NAMALWA (cell line): ENCODE data around the gene SETD3.

Experiments
- DNase-seq: peaks from one replicate; pipeline ENCODE4 v3.0.0-alpha.2; 2015; ENCODE audit warnings: low spot score

Gene SETD3

GRCh38 chr14:99497894-99498293, 17.2 kb upstream of the SETD3 start:
- DNase-seq = no peak

- DNase-seq = no peak
Measured at GRCh38 chr14:99497341-99497740, 16.7 kb upstream of the SETD3 start.

GRCh38 chr14:99484106-99484505, 3.4 kb upstream of the SETD3 start:
- no peak for DNase-seq

GRCh38 chr14:99481745-99482099, 1.1 kb upstream of the SETD3 start:
- DNase-seq = peak; percentile 65

GRCh38 chr14:99480917-99481744, 472 bp upstream of the SETD3 start, which contains the start of gene CCNK:
Gene CCNK, plus strand, starts transcription at chr14:99481409. Its CDS starts 11,269 bp downstream, at chr14:99492678.
- DNase-seq = peak; percentile 100

- DNase-seq = no peak
Measured at GRCh38 chr14:99479160-99479905, 1.3 kb downstream of the SETD3 start.

GRCh38 chr14:99478128-99478527, 2.5 kb downstream of the SETD3 start:
- DNase-seq = no peak

GRCh38 chr14:99476864-99477263, 3.8 kb downstream of the SETD3 start:
- DNase-seq = no peak

- no peak for DNase-seq
Measured at GRCh38 chr14:99475660-99476059, 5.0 kb downstream of the SETD3 start.

GRCh38 chr14:99475179-99475578, 5.5 kb downstream of the SETD3 start:
- DNase-seq = no peak

- DNase-seq = no peak
Measured at GRCh38 chr14:99473458-99473857, 7.2 kb downstream of the SETD3 start.

GRCh38 chr14:99472937-99473336, 7.7 kb downstream of the SETD3 start:
- no peak for DNase-seq

- no peak for DNase-seq
Measured at GRCh38 chr14:99471731-99472130, 8.9 kb downstream of the SETD3 start.

GRCh38 chr14:99468836-99469592, 11.6 kb downstream of the SETD3 start:
- no peak for DNase-seq

GRCh38 chr14:99468081-99468480, 12.6 kb downstream of the SETD3 start:
- no peak for DNase-seq

GRCh38 chr14:99467336-99468078, 13.2 kb downstream of the SETD3 start:
- no peak for DNase-seq

GRCh38 chr14:99466758-99467157, 13.9 kb downstream of the SETD3 start:
- DNase-seq = no peak

GRCh38 chr14:99465288-99465687, 15.4 kb downstream of the SETD3 start:
- DNase-seq = no peak

- no peak for DNase-seq
Measured at GRCh38 chr14:99463974-99464373, 16.7 kb downstream of the SETD3 start.

GRCh38 chr14:99462210-99462609, 18.4 kb downstream of the SETD3 start:
- no peak for DNase-seq

- no peak for DNase-seq
Measured at GRCh38 chr14:99461411-99462085, 19.1 kb downstream of the SETD3 start.
